GM19239 (cell line): ENCODE results near the gene IKZF3.
"Not testable (repeated sequence)": the region's sequence is repeated elsewhere in the genome, so short reads cannot be mapped to it uniquely, and the experiment has no call there.

Experiments used
- DNase-seq: peaks from one replicate; pipeline ENCODE4 v3.0.0; 2011; ENCODE audit warnings: low spot score; ENCODE audit not compliant: insufficient read length
- FAIRE-seq: peaks from 2 replicates; lab custom pipeline; 2011; peaks lifted over from hg19 to GRCh38; lab: Jason Lieb, UNC

Gene IKZF3

GRCh38 chr17:39761861-39762496 is 102.1 kb downstream of the IKZF3 start:
- no peak for FAIRE-seq
- no peak for DNase-seq

- DNase-seq (no peak), FAIRE-seq (no peak)
Observed at GRCh38 chr17:39759204-39759603, 104.9 kb downstream of the IKZF3 start.

- no peak for FAIRE-seq
Observed at GRCh38 chr17:39757931-39758873, 105.9 kb downstream of the IKZF3 start.

GRCh38 chr17:39757176-39757662 is 106.9 kb downstream of the IKZF3 start:
- no peak for FAIRE-seq
- no peak for DNase-seq

More at GRCh38 chr17:39757931-39758873, 105.9 kb downstream of the IKZF3 start:
- no peak for DNase-seq

- no peak for FAIRE-seq
Observed at GRCh38 chr17:39756380-39757079, 107.6 kb downstream of the IKZF3 start.

GRCh38 chr17:39755554-39756379 is 108.3 kb downstream of the IKZF3 start:
- FAIRE-seq (peak; percentile 99), DNase-seq (no peak)

More at GRCh38 chr17:39756380-39757079, 107.6 kb downstream of the IKZF3 start:
- no peak for DNase-seq

GRCh38 chr17:39754958-39755553 is 109.1 kb downstream of the IKZF3 start:
- DNase-seq (no peak), FAIRE-seq (no peak)

GRCh38 chr17:39754161-39754957 is 109.8 kb downstream of the IKZF3 start:
- FAIRE-seq (no peak), DNase-seq (peak; percentile 90)

- FAIRE-seq (no peak), DNase-seq (peak; percentile 71)
Observed at GRCh38 chr17:39753514-39754160, 110.5 kb downstream of the IKZF3 start.

GRCh38 chr17:39752241-39752881 is 111.8 kb downstream of the IKZF3 start:
- DNase-seq (no peak), FAIRE-seq (no peak)

- no peak for DNase-seq
- no peak for FAIRE-seq
Observed at GRCh38 chr17:39751637-39752036, 112.5 kb downstream of the IKZF3 start.

- no peak for FAIRE-seq
- no peak for DNase-seq
Observed at GRCh38 chr17:39751016-39751543, 113.0 kb downstream of the IKZF3 start.

- FAIRE-seq = no peak
- no peak for DNase-seq
Observed at GRCh38 chr17:39750131-39751015, 113.7 kb downstream of the IKZF3 start.

GRCh38 chr17:39748444-39749034 is 115.6 kb downstream of the IKZF3 start:
- not testable (repeated sequence) for DNase-seq, FAIRE-seq

GRCh38 chr17:39747745-39748144 is 116.4 kb downstream of the IKZF3 start:
- FAIRE-seq (no peak), DNase-seq (no peak)

GRCh38 chr17:39746145-39746461 is 118.0 kb downstream of the IKZF3 start:
- no peak for FAIRE-seq

More at GRCh38 chr17:39746145-39746461, 118.0 kb downstream of the IKZF3 start:
- no peak for DNase-seq
